ENCODE results near the gene MOB3B.

DNA sequence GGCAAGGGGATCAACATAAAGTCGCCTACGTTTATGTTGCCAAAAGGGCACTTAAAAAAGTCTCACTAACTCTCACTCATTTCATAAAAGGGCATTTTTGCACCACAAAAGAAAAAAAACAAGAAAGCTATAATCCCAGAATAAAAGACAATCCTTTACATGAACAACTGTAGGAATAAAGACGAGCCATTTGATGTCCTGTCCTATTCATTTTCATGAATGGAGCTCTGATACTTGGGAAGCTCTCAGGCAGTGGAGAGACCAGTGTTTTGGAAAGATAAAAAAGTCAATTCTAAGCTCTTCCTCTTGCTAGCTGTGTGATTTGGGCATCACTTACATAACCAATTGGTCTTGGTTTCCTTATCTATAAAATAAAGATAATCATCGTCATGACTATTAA lies 137.2 kb downstream of the MOB3B start:
- TF ChIP-seq, protein P1, sequence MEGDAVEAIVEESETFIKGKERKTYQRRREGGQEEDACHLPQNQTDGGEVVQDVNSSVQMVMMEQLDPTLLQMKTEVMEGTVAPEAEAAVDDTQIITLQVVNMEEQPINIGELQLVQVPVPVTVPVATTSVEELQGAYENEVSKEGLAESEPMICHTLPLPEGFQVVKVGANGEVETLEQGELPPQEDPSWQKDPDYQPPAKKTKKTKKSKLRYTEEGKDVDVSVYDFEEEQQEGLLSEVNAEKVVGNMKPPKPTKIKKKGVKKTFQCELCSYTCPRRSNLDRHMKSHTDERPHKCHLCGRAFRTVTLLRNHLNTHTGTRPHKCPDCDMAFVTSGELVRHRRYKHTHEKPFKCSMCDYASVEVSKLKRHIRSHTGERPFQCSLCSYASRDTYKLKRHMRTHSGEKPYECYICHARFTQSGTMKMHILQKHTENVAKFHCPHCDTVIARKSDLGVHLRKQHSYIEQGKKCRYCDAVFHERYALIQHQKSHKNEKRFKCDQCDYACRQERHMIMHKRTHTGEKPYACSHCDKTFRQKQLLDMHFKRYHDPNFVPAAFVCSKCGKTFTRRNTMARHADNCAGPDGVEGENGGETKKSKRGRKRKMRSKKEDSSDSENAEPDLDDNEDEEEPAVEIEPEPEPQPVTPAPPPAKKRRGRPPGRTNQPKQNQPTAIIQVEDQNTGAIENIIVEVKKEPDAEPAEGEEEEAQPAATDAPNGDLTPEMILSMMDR (IDR thresholded peaks at IDR 0.05) = no peak
- TF ChIP-seq POLR2A (IDR thresholded peaks at IDR 0.05) (no peak), POLR2AphosphoS5 (IDR thresholded peaks at IDR 0.05) (no peak)
